Activated naive CD8-positive, alpha-beta T cell treated with anti-CD3 and anti-CD28 coated beads, Interleukin-2, amount 50 U/mL, for 16 hours (primary cell): ENCODE results near the gene AP1M2.
"Not testable (repeated sequence)": the region's sequence is repeated elsewhere in the genome, so short reads cannot be mapped to it uniquely, and the experiment has no call there.

Experiments
- DNase-seq: peaks from one replicate; pipeline ENCODE4 v3.0.0-alpha.2; 2020; ENCODE audit warnings: low read depth, low spot score

The AP1M2 gene

GRCh38 chr19:10601999-10602329 is 14.9 kb upstream of the AP1M2 start:
- DNase-seq = no peak

- DNase-seq = no peak
Measured at GRCh38 chr19:10600149-10600548, 13.0 kb upstream of the AP1M2 start.

- DNase-seq = no peak
Measured at GRCh38 chr19:10593820-10594637, 6.9 kb upstream of the AP1M2 start.

GRCh38 chr19:10593148-10593547 is 6.0 kb upstream of the AP1M2 start:
- no peak for DNase-seq

- DNase-seq = no peak
Measured at GRCh38 chr19:10587839-10588150, 683 bp upstream of the AP1M2 start.

- DNase-seq = no peak
Measured at GRCh38 chr19:10586396-10586795, 716 bp downstream of the AP1M2 start.

GRCh38 chr19:10583036-10583776 is 3.9 kb downstream of the AP1M2 start:
- DNase-seq = no peak

GRCh38 chr19:10582091-10582490 is 5.0 kb downstream of the AP1M2 start:
- DNase-seq = no peak

GRCh38 chr19:10580979-10581631 is 6.0 kb downstream of the AP1M2 start:
- DNase-seq = peak; percentile 82

GRCh38 chr19:10577951-10578350 is 9.2 kb downstream of the AP1M2 start:
- no peak for DNase-seq

- DNase-seq = no peak
Measured at GRCh38 chr19:10575011-10575716, 11.9 kb downstream of the AP1M2 start.

GRCh38 chr19:10574462-10574861 is 12.7 kb downstream of the AP1M2 start:
- no peak for DNase-seq

- not testable (repeated sequence) for DNase-seq
Measured at GRCh38 chr19:10573793-10574192, 13.3 kb downstream of the AP1M2 start.

GRCh38 chr19:10568826-10569651 is 18.1 kb downstream of the AP1M2 start, which contains the start of gene CDKN2D:
Gene CDKN2D (minus strand): TSS chr19:10568979. CDS start chr19:10568653, 326 bp downstream.
- DNase-seq = peak; percentile 99

- DNase-seq = no peak
Measured at GRCh38 chr19:10568062-10568825, 18.9 kb downstream of the AP1M2 start.

GRCh38 chr19:10567656-10568055 is 19.5 kb downstream of the AP1M2 start:
- DNase-seq = no peak

GRCh38 chr19:10566658-10567410 is 20.3 kb downstream of the AP1M2 start:
- no peak for DNase-seq

GRCh38 chr19:10566408-10566657 is 20.8 kb downstream of the AP1M2 start:
- DNase-seq = no peak

- DNase-seq = peak; percentile 92
Measured at GRCh38 chr19:10565567-10566407, 21.3 kb downstream of the AP1M2 start, which contains the start of gene KRI1. Gene KRI1 (minus strand): TSS chr19:10566010. CDS start chr19:10565999, 11 bp downstream.
